GM12878 (cell line): Measurements from ENCODE around the gene C3orf38. TPM values are rescaled to one million over a fixed set of nuclear protein-coding genes. Genes with fewer than 3 reads are reported as not detected.

Experiments used
- ATAC-seq: fragments of 200-7000 bp; cut with Tn5 transposase; 3 replicates; pipeline ENCODE4 v1.9.1; 2020; ENCODE audit warnings: mild to moderate bottlenecking, moderate library complexity
- BruUV-seq: library from RNA; stranded (reverse); fragments of 400-500 nt; replicated peaks from 2 replicates; lab custom pipeline; 2021; lab: Mats Ljungman, UMichigan
- CTCF ChIA-PET: fragments of 300-600 bp; sonication (Branson Sonifier 250); formaldehyde crosslinking; extraction: SDS; loops from one replicate; lab custom pipeline; 2021; ENCODE audit warnings: inconsistent platforms; lab: Yijun Ruan, JAX
- POLR2A ChIA-PET: fragments of 350-600 bp; formaldehyde crosslinking; extraction: SDS; loops from one replicate; lab custom pipeline; 2021; ENCODE audit warnings: inconsistent platforms; lab: Charles Lee
- RAD21 ChIA-PET: fragments of 300-600 bp; sonication (Branson Sonifier 250); formaldehyde crosslinking; loops from one replicate; lab custom pipeline; 2023; ENCODE audit warnings: antibody characterized with exemption; ENCODE audit not compliant: unreplicated experiment; lab: Charles Lee
- SMC1A ChIA-PET: fragments of 300-600 bp; sonication (Branson Sonifier 250); formaldehyde crosslinking; loops from one replicate; lab custom pipeline; 2023; ENCODE audit not compliant: unreplicated experiment, uncharacterized antibody; lab: Charles Lee
- DNase-seq: peaks from one replicate; pipeline ENCODE4 v3.0.0-alpha.2; 2011; ENCODE audit warnings: low read depth, low spot score
- FAIRE-seq: peaks from 3 replicates; lab custom pipeline; 2011; peaks lifted over from hg19 to GRCh38; lab: Jason Lieb, UNC
- H2AFZ ChIP-seq: 2 replicates; pipeline ENCODE4 v1.6.0; 2011; ENCODE audit warnings: low read depth, low read length, control low read depth; ENCODE audit not compliant: control insufficient read depth
- H3K27ac ChIP-seq: 2 replicates; pipeline ENCODE4 v1.5.1; 2011; ENCODE audit warnings: control low read depth; ENCODE audit not compliant: control insufficient read depth, insufficient read depth
- H3K27me3 ChIP-seq, 2 experiments: replicated peaks in 1 of 2; 2 replicates each; pipeline versions ENCODE4 v1.6.0 to v1.6.1; 2011; ENCODE audit warnings: low read length in 1 of 2; ENCODE audit not compliant: control insufficient read depth in 2 of 2, insufficient read depth in 2 of 2
- H3K36me3 ChIP-seq, 2 experiments: 2 replicates each; pipeline ENCODE4 v1.5.1; 2011; ENCODE audit warnings: low read length in 1 of 2; ENCODE audit not compliant: control insufficient read depth in 2 of 2, insufficient read depth in 2 of 2
- H3K4me1 ChIP-seq: 2 replicates; pipeline ENCODE4 v1.6.1; 2011; ENCODE audit warnings: mild to moderate bottlenecking, low read length, moderate library complexity, mixed read lengths; ENCODE audit not compliant: control insufficient read depth, insufficient read depth
- H3K4me2 ChIP-seq: 2 replicates; pipeline ENCODE4 v1.6.0; 2011; ENCODE audit warnings: control low read depth; ENCODE audit not compliant: control insufficient read depth, insufficient read depth
- H3K4me3 ChIP-seq: fragments of 200-600 bp; sonication (generic); 2 replicates; pipeline ENCODE4 v1.5.1; 2016
- H3K79me2 ChIP-seq: 2 replicates; pipeline ENCODE4 v1.6.0; 2011; ENCODE audit warnings: low read length; ENCODE audit not compliant: control insufficient read depth, insufficient read depth
- H3K9ac ChIP-seq: 2 replicates; pipeline ENCODE4 v1.8.0; 2011; ENCODE audit warnings: low read length, control low read depth, mixed read lengths; ENCODE audit not compliant: control insufficient read depth, insufficient read depth
- H3K9me3 ChIP-seq: replicated peaks from 3 replicates; pipeline ENCODE4 v1.5.1; 2011; ENCODE audit warnings: mild to moderate bottlenecking, low read length; ENCODE audit not compliant: control insufficient read depth, insufficient read depth
- H4K20me1 ChIP-seq: 2 replicates; pipeline ENCODE4 v1.6.0; 2011; ENCODE audit not compliant: control insufficient read depth, insufficient read depth
- ASH2L ChIP-seq: fragments of 300-600, 200-600 bp; sonication (generic); IDR thresholded peaks from 2 replicates; pipeline ENCODE4 v1.6.1; 2017; ENCODE audit warnings: low read depth, mild to moderate bottlenecking, borderline replicate concordance
- BHLHE40 ChIP-seq, 2 experiments: fragments of 450-650 bp in 1 of 2; IDR thresholded peaks; 2 replicates each; pipeline ENCODE4 v1.6.1; 2011 to 2017; ENCODE audit warnings: low read depth in 2 of 2, borderline replicate concordance in 1 of 2, improper control_type of control experiment in 1 of 2, low read length in 1 of 2, mild to moderate bottlenecking in 1 of 2
- MTA3 ChIP-seq: IDR thresholded peaks from 2 replicates; pipeline ENCODE4 v1.6.1; 2012; ENCODE audit warnings: low read length, inconsistent platforms, borderline replicate concordance
- NR2C2 ChIP-seq: IDR thresholded peaks from 2 replicates; pipeline ENCODE4 v1.6.1; 2011; ENCODE audit warnings: borderline replicate concordance, low read depth; ENCODE audit not compliant: control insufficient read depth, insufficient read length
- SIN3A ChIP-seq: IDR thresholded peaks from 2 replicates; pipeline ENCODE4 v1.6.1; 2012; ENCODE audit warnings: low read depth, low read length, improper control_type of control experiment
- SREBF2 ChIP-seq: IDR thresholded peaks from 2 replicates; pipeline ENCODE4 v1.6.1; 2012; ENCODE audit warnings: mild to moderate bottlenecking, low read length
- WGBS: methylation state at CpG from one replicate; pipeline ENCODE4 v1.1.6; 2016; ENCODE audit warnings: low lambda C conversion rate; ENCODE audit not compliant: insufficient replicate concordance, insufficient coverage; ENCODE audit errors: missing lambda C conversion rate; 5-methylcytosine and 5-hydroxymethylcytosine counted together
- in situ Hi-C: fragments of 300-500 bp; cut with MboI; formaldehyde crosslinking; loops from 9 replicates; pipeline ENCODE4 v1.14.3; 2018; ENCODE audit warnings: mixed read lengths
- intact Hi-C: fragments of 100-400 bp; cut with micrococcal nuclease; formaldehyde crosslinking; loops from one replicate; pipeline ENCODE4 v1.14.2; 2022; ENCODE audit not compliant: unreplicated experiment
- polyA plus RNA-seq, 11 experiments: library from polyadenylated mRNA; depleted of rRNA in 4 of 11; unstranded in 6 of 11; stranded (reverse) in 5 of 11; fragments of >200 nt; fragmentation: Nextera tagmentation in 4 of 11; fragmentation: Illumina TruSeq in 1 of 11; extraction: Ambion mirVana in 4 of 11; extraction: Trizol in 1 of 11; gene quantifications; 1 replicate in 1 of 11; 2 replicates in 10 of 11; pipeline versions ENCODE4 v1.2.1 to v1.2.3, GENCODE V29; 2011 to 2016; ENCODE audit warnings: inconsistent platforms in 2 of 11, missing spikeins in 2 of 11, low read depth in 1 of 11
- total RNA-seq, 4 experiments: library from RNA; depleted of rRNA in 3 of 4; stranded (reverse); fragments of >200 nt in 3 of 4; fragmentation: Illumina TruSeq in 1 of 4; extraction: Trizol in 1 of 4; gene quantifications; 2 replicates each; pipeline versions ENCODE4 v1.2.1 to v1.2.3, GENCODE V29; 2013 to 2021
- TF ChIP-seq, protein P1 (sequence below): IDR thresholded peaks from 2 replicates; pipeline ENCODE4 v1.6.1; 2012; ENCODE audit warnings: improper control_type of control experiment, low read depth, low read length; ENCODE audit not compliant: insufficient replicate concordance
- TF ChIP-seq, protein P2 (sequence below): IDR thresholded peaks from 2 replicates; pipeline ENCODE4 v1.6.1; 2011; ENCODE audit warnings: borderline replicate concordance, low read depth, mild to moderate bottlenecking, moderate library complexity, low read length; ENCODE audit not compliant: insufficient read depth, poor library complexity, severe bottlenecking
- TF ChIP-seq, protein P3 (sequence below): fragments of 450-650 bp; IDR thresholded peaks from 2 replicates; pipeline ENCODE4 v1.6.1; 2014; ENCODE audit warnings: mild to moderate bottlenecking

Gene C3orf38
- total and polyA plus RNA-seq, 10 of the 15 experiments (the other 5 are each of a cell fraction or from before 2014, with no cell fraction given), result 23.0 to 47.9 (median 31.5) TPM

DNA sequence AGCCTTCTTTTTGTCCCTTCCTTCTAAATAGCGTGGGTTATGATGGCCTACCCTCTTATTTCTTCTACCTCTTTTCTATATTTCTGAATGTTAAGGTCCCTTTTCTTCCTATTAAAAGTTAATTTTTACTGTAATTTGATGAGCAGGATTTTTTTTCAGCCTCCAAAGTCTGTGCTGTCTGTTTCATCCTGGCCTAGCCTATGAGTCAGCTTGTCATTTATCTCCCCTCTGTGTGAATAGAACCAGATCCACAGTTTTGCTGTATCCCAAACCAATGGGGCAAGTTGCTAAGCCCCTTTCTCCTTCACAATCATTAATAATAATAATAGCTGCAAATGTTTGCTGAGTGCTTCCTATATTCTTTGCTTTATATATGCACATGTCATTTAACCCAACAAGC is 18.1 kb upstream of the C3orf38 start:
- ChIA-PET CTCF (interaction anchor here (0.6 to 4.6 kb wide), 4 partner anchors 8 to 67 kb away, joined by 3 to 28 read pairs (median 5); no protein-coding TSS in a partner anchor), RAD21 (interaction anchor here (0.7 kb wide), 1 partner anchor 70 kb away, joined by 3 read pairs; no protein-coding TSS in a partner anchor), SMC1A (interaction anchor here (0.8 to 2.5 kb wide), 5 partner anchors 8 to 20 kb away, joined by 4 to 12 read pairs (median 6); no protein-coding TSS in a partner anchor), POLR2A (interaction anchor here (1.1 kb wide), 1 partner anchor 10 kb away, joined by 3 read pairs; no protein-coding TSS in a partner anchor)
- ATAC-seq, result no peak
- no peak for TF ChIP-seq SIN3A
- no peak for TF ChIP-seq SREBF2
- TF ChIP-seq, protein P1, sequence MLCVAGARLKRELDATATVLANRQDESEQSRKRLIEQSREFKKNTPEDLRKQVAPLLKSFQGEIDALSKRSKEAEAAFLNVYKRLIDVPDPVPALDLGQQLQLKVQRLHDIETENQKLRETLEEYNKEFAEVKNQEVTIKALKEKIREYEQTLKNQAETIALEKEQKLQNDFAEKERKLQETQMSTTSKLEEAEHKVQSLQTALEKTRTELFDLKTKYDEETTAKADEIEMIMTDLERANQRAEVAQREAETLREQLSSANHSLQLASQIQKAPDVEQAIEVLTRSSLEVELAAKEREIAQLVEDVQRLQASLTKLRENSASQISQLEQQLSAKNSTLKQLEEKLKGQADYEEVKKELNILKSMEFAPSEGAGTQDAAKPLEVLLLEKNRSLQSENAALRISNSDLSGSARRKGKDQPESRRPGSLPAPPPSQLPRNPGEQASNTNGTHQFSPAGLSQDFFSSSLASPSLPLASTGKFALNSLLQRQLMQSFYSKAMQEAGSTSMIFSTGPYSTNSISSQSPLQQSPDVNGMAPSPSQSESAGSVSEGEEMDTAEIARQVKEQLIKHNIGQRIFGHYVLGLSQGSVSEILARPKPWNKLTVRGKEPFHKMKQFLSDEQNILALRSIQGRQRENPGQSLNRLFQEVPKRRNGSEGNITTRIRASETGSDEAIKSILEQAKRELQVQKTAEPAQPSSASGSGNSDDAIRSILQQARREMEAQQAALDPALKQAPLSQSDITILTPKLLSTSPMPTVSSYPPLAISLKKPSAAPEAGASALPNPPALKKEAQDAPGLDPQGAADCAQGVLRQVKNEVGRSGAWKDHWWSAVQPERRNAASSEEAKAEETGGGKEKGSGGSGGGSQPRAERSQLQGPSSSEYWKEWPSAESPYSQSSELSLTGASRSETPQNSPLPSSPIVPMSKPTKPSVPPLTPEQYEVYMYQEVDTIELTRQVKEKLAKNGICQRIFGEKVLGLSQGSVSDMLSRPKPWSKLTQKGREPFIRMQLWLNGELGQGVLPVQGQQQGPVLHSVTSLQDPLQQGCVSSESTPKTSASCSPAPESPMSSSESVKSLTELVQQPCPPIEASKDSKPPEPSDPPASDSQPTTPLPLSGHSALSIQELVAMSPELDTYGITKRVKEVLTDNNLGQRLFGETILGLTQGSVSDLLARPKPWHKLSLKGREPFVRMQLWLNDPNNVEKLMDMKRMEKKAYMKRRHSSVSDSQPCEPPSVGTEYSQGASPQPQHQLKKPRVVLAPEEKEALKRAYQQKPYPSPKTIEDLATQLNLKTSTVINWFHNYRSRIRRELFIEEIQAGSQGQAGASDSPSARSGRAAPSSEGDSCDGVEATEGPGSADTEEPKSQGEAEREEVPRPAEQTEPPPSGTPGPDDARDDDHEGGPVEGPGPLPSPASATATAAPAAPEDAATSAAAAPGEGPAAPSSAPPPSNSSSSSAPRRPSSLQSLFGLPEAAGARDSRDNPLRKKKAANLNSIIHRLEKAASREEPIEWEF, result no peak
- TF ChIP-seq, protein P2, sequence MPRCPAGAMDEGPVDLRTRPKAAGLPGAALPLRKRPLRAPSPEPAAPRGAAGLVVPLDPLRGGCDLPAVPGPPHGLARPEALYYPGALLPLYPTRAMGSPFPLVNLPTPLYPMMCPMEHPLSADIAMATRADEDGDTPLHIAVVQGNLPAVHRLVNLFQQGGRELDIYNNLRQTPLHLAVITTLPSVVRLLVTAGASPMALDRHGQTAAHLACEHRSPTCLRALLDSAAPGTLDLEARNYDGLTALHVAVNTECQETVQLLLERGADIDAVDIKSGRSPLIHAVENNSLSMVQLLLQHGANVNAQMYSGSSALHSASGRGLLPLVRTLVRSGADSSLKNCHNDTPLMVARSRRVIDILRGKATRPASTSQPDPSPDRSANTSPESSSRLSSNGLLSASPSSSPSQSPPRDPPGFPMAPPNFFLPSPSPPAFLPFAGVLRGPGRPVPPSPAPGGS, result no peak
- TF ChIP-seq MTA3, result no peak
- no peak for TF ChIP-seq ASH2L
- no peak for TF ChIP-seq NR2C2
- no peak for TF ChIP-seq BHLHE40 (IDR thresholded peaks at IDR 0.05; ENCODE audit: borderline replicate concordance in 1 of 2, low read depth in 2 of 2, low read length in 1 of 2)
- TF ChIP-seq, protein P3, sequence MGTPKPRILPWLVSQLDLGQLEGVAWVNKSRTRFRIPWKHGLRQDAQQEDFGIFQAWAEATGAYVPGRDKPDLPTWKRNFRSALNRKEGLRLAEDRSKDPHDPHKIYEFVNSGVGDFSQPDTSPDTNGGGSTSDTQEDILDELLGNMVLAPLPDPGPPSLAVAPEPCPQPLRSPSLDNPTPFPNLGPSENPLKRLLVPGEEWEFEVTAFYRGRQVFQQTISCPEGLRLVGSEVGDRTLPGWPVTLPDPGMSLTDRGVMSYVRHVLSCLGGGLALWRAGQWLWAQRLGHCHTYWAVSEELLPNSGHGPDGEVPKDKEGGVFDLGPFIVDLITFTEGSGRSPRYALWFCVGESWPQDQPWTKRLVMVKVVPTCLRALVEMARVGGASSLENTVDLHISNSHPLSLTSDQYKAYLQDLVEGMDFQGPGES, result no peak
- intact Hi-C loops, result no loop called here
- H2AFZ ChIP-seq, result no peak overlapping the region
- H3K9me3 ChIP-seq, result no peaks in the 10 kb centered on the region
- H3K27me3 ChIP-seq, result no peaks in the 10 kb centered on the region
- no peak overlapping the region for H3K9ac ChIP-seq
- no TSS peak for BruUV-seq
- peaks cover 0 to 2% of the 10 kb centered on the region in 2 experiments; a peak in 3 of 4 replicates for H3K36me3 ChIP-seq
- no peak overlapping the region for H3K4me2 ChIP-seq
- WGBS, result 95% methylated on average over 1 of the region's 1 CpG
- H4K20me1 ChIP-seq, result no peaks in the 10 kb centered on the region
- no peaks in the 10 kb centered on the region for H3K4me1 ChIP-seq
- no peak overlapping the region for H3K4me3 ChIP-seq
- H3K79me2 ChIP-seq, result no peaks in the 10 kb centered on the region; the same call in 1 of the 2 replicates
- FAIRE-seq, result no peak
- DNase-seq, result no peak
- in situ Hi-C loops, result no loop called here
- no peak overlapping the region for H3K27ac ChIP-seq
